OCI-LY1 (cell line): ENCODE data around the gene IL1RAP.

Source experiments
- CTCF ChIP-seq: fragments of 200-600 bp; sonication (generic), shearing (Covaris generic); IDR thresholded peaks from 2 replicates; pipeline ENCODE4 v1.5.1; 2017; ENCODE audit warnings: mild to moderate bottlenecking, antibody characterized with exemption, low read length, moderate library complexity, mixed read lengths
- EZH2 ChIP-seq: fragments of 200-600 bp; sonication (generic), shearing (Covaris generic); IDR thresholded peaks from 2 replicates; pipeline ENCODE4 v1.8.0; 2017; ENCODE audit warnings: borderline replicate concordance, mixed run types, mild to moderate bottlenecking, antibody characterized with exemption, low read length, moderate library complexity, mixed read lengths

- TF ChIP-seq CTCF, result no peak
- TF ChIP-seq EZH2, result no peak
Observed at GRCh38 chr3:190593075-190593474, 79.2 kb downstream of the IL1RAP start.
